HS-5 (cell line): ENCODE results near the gene VSTM2B.
"Not testable (repeated sequence)": the region's sequence is repeated elsewhere in the genome, so short reads cannot be mapped to it uniquely, and the experiment has no call there.

Experiments
- DNase-seq: peaks from one replicate; pipeline ENCODE4 v3.0.0-alpha.2; 2012; ENCODE audit warnings: low read depth

The VSTM2B gene

DNA sequence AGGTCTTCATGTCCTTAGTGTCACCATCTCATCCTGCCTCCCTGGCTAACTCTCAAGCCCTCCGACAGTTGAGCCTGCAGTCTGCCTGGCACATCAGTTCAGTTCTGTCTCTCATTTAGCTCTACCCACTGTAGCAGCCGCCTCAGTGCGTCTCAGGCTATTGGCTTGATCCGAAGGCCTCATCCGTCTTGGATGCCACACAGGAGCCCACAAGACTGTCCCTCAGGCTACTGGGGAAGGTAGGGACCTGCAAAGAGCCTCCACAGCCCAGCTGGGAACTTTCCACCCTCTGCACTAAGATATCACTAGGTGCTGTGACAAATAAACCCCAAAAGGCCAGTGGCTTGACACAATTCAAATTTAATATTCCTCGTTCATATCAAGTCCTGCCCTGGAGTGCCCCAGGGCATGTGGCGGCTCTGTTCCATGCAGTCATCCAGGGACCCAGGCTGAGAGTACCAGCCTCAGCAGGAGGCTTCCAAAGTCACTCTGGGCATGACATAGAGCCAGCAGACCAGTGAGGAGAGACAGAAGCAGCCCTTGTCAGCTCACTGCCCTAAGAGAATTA is 5.7 kb downstream of the VSTM2B start:
- DNase-seq = no peak

- no peak for DNase-seq
Measured at GRCh38 chr19:29532097-29532496, 6.3 kb downstream of the VSTM2B start.

- DNase-seq = no peak
Measured at GRCh38 chr19:29532956-29533355, 7.2 kb downstream of the VSTM2B start.

GRCh38 chr19:29533578-29534544 is 8.1 kb downstream of the VSTM2B start:
- DNase-seq = no peak

- no peak for DNase-seq
Measured at GRCh38 chr19:29535214-29535831, 9.5 kb downstream of the VSTM2B start.

- DNase-seq = no peak
Measured at GRCh38 chr19:29535984-29536508, 10.3 kb downstream of the VSTM2B start.

DNA sequence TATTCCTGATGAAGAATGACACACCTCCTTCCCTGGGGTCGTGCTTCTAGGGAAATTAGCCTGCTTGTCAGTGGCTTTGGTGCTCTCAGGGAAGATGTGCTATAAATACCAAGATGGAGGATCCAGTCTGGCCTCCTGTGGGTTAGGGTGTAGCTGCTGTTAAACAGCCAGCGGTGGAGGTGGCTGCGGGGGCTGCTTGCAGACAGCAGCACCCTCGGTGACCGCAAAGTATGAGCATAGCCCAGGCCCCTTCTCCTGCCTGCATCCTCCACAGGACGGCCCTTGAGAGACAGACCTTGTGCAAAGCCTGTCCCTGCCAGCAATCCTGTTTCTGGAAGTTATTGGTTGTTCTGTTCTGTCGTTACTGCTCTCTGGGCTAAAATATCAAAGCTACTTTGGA is 11.4 kb downstream of the VSTM2B start:
- DNase-seq = no peak

DNA sequence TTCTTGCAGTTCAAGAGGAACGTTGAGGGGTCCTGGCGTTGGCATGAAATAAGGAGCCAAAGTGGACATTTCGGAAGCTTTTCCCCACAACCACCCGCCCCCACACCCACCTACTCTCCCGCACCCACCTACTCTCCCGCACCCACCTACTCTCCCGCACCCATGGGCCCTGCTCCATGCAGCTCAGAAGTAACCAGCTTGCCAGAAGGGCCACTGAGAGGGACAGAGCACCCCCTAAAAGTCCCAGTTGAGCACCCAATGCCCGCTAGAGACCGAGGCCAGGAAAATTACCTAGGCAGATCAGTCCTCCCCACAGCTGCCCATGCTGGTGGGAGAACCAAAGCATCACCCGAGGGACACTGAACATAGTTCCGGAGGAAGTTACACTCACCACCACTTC is 11.8 kb downstream of the VSTM2B start:
- DNase-seq = no peak

- no peak for DNase-seq
Measured at GRCh38 chr19:29538146-29538545, 12.4 kb downstream of the VSTM2B start.

GRCh38 chr19:29538651-29539050 is 12.9 kb downstream of the VSTM2B start:
- DNase-seq = no peak

- DNase-seq = no peak
Measured at GRCh38 chr19:29539131-29539530, 13.3 kb downstream of the VSTM2B start.

- DNase-seq = no peak
Measured at GRCh38 chr19:29539670-29540069, 13.9 kb downstream of the VSTM2B start.

- no peak for DNase-seq
Measured at GRCh38 chr19:29540114-29540513, 14.3 kb downstream of the VSTM2B start.

DNA sequence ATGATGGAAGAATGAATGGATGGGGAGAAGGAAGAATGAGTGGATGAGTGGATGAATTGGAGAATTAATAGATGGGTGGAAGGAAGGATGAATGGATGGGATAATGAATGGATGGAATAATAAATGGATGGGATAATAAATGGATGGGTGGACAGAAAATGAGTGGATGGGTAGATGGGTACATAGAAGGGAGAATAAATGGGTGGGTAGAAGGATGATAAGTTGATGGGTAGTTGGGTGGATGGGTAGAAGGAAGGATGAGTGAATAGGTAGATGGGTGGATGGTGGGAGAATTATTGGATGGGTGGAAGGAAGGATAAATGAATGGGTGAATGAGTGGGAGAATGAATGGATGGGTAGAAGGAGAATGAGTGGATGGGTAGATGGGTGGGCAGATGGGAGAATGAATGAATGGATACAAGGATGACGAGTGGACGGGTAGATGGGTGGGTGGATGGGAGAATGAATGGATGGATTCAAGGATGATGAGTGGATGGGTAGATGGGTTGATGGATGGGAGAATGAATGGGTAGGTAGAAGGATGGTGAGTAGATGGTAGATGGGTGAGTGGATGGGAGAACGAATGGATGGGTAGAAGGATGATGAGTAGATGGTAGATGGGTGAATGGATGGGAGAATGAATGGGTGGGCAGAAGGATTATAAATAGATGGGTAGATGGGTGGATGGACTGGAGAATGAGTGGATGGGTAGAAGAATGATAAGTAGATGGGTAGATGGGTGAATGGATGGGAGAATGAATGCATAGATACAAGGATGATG is 15.9 kb downstream of the VSTM2B start:
- DNase-seq = no peak

DNA sequence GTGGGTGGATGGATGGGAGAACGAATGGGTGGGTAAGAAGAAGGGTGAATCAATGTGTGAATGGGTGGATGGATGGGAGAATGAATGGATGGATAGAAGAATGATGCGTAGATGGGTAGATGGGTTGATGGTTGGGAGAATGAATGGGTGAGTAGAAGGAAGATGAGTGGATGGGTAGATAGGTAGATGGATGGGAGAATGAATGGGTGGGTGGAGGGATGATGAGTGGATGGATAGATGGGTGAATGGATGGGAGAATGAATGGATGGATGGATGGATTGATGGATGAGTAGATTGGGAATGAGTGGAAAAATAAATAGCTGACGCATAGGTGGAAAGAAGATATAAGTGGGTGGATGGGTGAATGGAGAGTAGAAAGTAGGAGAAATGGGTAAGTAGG is 16.5 kb downstream of the VSTM2B start:
- no peak for DNase-seq

- DNase-seq = no peak
Measured at GRCh38 chr19:29542776-29543175, 17.0 kb downstream of the VSTM2B start.

DNA sequence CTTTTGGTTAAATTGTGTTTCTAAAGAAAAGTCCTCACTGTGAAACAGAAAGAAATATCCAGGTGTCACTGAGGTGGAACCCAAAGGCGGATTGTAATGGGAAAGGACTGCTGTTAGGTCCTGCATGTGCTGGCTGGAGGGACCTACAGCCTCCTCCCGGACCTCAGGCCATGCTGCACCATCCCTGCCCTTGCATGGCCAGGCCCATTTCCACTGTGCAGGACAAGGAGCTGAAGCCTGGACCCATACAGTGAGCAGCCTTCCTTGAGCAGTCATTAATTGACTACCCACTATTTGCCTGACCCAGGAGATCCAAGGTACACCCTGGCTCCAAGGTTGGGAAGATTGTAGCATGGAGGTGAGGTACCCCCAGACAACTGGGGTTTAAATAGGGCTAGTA is 17.6 kb downstream of the VSTM2B start:
- no peak for DNase-seq

- no peak for DNase-seq
Measured at GRCh38 chr19:29544656-29545360, 19.0 kb downstream of the VSTM2B start.

GRCh38 chr19:29545447-29545846 is 19.7 kb downstream of the VSTM2B start:
- DNase-seq = not testable (repeated sequence)

DNA sequence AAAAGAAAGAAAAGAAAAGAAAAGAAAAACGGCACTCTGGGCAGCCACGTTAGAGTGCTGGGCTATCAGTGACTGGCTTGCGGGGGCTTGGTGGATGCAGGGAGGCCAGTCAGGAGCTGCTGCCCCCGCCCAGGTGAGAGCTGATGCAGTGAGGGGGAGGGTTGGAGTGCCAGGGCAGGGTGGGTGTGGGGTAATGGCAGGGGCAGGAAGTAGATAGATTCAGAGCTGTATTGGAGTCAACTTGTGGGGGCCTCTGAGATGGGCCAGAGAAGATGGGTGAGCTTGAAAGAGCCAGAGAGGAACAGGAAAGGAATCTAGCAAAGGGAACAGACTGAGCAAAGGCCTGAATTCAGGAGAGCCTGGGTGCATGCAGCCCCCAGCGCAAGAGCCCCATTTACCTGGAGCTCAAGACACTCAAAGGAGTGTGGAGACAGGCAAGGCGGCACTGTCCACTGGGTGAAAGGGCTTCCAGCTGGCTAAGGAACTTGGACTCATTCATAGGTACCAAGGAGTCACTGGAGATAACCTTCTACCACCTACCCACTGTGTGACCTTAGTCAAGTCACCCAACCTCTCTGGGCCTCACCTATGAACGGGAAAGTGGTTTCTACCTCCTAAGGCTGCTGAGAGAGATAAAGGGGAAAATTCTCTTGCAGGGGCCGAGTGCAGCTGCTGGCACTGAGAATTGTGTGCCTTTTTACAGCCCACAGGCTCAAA is 20.2 kb downstream of the VSTM2B start:
- no peak for DNase-seq
